ENCODE measurements around the gene SNED1. TPM values are rescaled to one million over a fixed set of nuclear protein-coding genes. Genes with fewer than 3 reads are reported as not detected.

SNED1 gene
- polyA plus RNA-seq, 3 donors: 0.02 to 3.4 (median 0.12) TPM

- no peak overlapping the region for H3K4me3 ChIP-seq (replicated peaks in 1 of 3; ENCODE audit: low read depth in 2 of 3, low read length in 3 of 3)
- WGBS (ENCODE audit: insufficient coverage): 86% methylated on average over 7 of the region's 12 CpGs
- TF ChIP-seq, protein P1, sequence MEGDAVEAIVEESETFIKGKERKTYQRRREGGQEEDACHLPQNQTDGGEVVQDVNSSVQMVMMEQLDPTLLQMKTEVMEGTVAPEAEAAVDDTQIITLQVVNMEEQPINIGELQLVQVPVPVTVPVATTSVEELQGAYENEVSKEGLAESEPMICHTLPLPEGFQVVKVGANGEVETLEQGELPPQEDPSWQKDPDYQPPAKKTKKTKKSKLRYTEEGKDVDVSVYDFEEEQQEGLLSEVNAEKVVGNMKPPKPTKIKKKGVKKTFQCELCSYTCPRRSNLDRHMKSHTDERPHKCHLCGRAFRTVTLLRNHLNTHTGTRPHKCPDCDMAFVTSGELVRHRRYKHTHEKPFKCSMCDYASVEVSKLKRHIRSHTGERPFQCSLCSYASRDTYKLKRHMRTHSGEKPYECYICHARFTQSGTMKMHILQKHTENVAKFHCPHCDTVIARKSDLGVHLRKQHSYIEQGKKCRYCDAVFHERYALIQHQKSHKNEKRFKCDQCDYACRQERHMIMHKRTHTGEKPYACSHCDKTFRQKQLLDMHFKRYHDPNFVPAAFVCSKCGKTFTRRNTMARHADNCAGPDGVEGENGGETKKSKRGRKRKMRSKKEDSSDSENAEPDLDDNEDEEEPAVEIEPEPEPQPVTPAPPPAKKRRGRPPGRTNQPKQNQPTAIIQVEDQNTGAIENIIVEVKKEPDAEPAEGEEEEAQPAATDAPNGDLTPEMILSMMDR (IDR thresholded peaks at IDR 0.05): no peak
- H3K27me3 ChIP-seq (ENCODE audit: control insufficient read depth in 2 of 2, insufficient read depth in 2 of 2, low read length in 2 of 2): no peaks in the 10 kb centered on the region
- DNase-seq: no peak
- H3K27me3 Mint-ChIP-seq (ENCODE audit: low read depth in 3 of 3): no peaks in the 10 kb centered on the region
- no peaks in the 10 kb centered on the region for H3K9me3 Mint-ChIP-seq
- no peaks in the 10 kb centered on the region for H4K20me1 ChIP-seq (ENCODE audit: insufficient read depth, low read length)
- H3K36me3 ChIP-seq (replicated peaks in 1 of 2; ENCODE audit: control insufficient read depth in 1 of 2, insufficient read depth in 2 of 2, low read length in 2 of 2): no peaks in the 10 kb centered on the region
- no peaks in the 10 kb centered on the region for H3K9me3 ChIP-seq (replicated peaks in 1 of 2; ENCODE audit: control insufficient read depth in 1 of 2, insufficient read depth in 1 of 2, low read length in 2 of 2)
- peaks cover 25% of the 10 kb centered on the region for H3K4me1 Mint-ChIP-seq
- H3K4me3 Mint-ChIP-seq: no peak overlapping the region
- no peak overlapping the region for H3K27ac Mint-ChIP-seq
- H3K4me1 ChIP-seq (ENCODE audit: control insufficient read depth in 1 of 2, insufficient read depth in 2 of 2, low read length in 2 of 2): peaks cover 71 to 72% of the 10 kb centered on the region in 2 donors
- H3K9ac ChIP-seq (ENCODE audit: insufficient read depth, low read length, poor library complexity, severe bottlenecking): no peak overlapping the region
- H3K27ac ChIP-seq (ENCODE audit: low read depth in 1 of 2, low read length in 2 of 2): no peak overlapping the region
- no peak overlapping the region for H2AFZ ChIP-seq (ENCODE audit: insufficient read depth, low read depth, low read length, poor library complexity, severe bottlenecking)
- no peaks in the 10 kb centered on the region for H3K36me3 Mint-ChIP-seq
- no peaks in the 10 kb centered on the region for H3K79me2 ChIP-seq (ENCODE audit: insufficient read depth, low read length)
- intact Hi-C loops (cut with micrococcal nuclease): no loop called here
- no peak overlapping the region for H3K4me2 ChIP-seq (replicated peaks; ENCODE audit: extremely low read depth, low read length, poor library complexity, severe bottlenecking)
Observed at GRCh38 chr2:240961910-240962299, 36.5 kb upstream of the SNED1 start.

DNA sequence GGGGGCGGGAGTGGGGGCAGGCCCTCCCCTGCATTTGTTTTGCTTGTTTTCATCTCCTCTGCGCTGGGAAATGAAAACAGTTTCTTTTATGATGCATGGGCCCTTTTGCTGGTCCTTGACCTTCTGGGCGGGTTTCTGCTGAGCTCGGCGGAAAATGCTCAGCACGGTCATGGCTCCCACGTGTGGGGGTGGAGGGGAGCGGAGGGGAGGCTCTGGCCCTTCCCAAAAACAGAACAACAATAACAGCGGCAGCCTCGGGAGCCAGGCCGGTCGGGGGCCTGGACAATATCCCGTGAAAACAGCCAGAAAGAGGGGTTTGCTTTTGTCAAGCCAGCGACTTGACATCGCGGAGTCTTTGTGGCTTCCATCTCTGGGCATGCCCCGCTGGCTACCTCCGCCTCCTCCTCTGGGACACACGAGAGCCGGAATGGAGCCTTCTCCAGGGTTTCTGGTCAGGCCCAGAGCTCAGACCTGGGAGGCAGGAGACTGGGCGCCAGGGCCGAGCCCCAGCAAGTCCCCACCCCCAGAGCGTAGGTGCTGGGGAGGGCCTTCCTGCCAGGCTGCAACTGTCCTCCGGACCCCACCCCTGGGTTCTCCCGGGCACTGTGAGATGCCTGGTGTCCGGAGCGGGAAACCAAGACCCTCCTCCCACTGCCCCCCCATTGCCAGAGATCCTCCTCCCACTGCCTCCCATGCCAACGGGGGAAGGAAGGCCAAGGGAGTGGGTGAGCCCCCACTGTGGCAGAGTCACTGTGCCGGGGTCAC lies 35.9 kb upstream of the SNED1 start:
- no peak overlapping the region for H3K4me3 Mint-ChIP-seq
- no peaks in the 10 kb centered on the region for H3K9me3 ChIP-seq (replicated peaks in 1 of 2; ENCODE audit: control insufficient read depth in 1 of 2, insufficient read depth in 1 of 2, low read length in 2 of 2)
- peaks cover 25% of the 10 kb centered on the region for H3K4me1 Mint-ChIP-seq
- intact Hi-C loops (cut with micrococcal nuclease): no loop called here
- H3K36me3 Mint-ChIP-seq: no peaks in the 10 kb centered on the region
- no peak overlapping the region for H2AFZ ChIP-seq (ENCODE audit: insufficient read depth, low read depth, low read length, poor library complexity, severe bottlenecking)
- no peaks in the 10 kb centered on the region for H3K9me3 Mint-ChIP-seq
- TF ChIP-seq, protein P1 (IDR thresholded peaks at IDR 0.05): no peak
- 89% methylated on average over 18 of the region's 29 CpGs for WGBS (ENCODE audit: insufficient coverage)
- H3K27ac ChIP-seq (ENCODE audit: low read depth in 1 of 2, low read length in 2 of 2): peak overlapping the region; percentile 20 to 31
- no peaks in the 10 kb centered on the region for H3K27me3 Mint-ChIP-seq (ENCODE audit: low read depth in 3 of 3)
- H3K4me2 ChIP-seq (replicated peaks; ENCODE audit: extremely low read depth, low read length, poor library complexity, severe bottlenecking): no peak overlapping the region
- peaks cover 71 to 72% of the 10 kb centered on the region in 2 donors for H3K4me1 ChIP-seq (ENCODE audit: control insufficient read depth in 1 of 2, insufficient read depth in 2 of 2, low read length in 2 of 2)
- H3K36me3 ChIP-seq (replicated peaks in 1 of 2; ENCODE audit: control insufficient read depth in 1 of 2, insufficient read depth in 2 of 2, low read length in 2 of 2): no peaks in the 10 kb centered on the region
- DNase-seq: no peak
- no peaks in the 10 kb centered on the region for H4K20me1 ChIP-seq (ENCODE audit: insufficient read depth, low read length)
- H3K4me3 ChIP-seq (replicated peaks in 1 of 3; ENCODE audit: low read depth in 2 of 3, low read length in 3 of 3): no peak overlapping the region
- H3K79me2 ChIP-seq (ENCODE audit: insufficient read depth, low read length): no peaks in the 10 kb centered on the region
- no peaks in the 10 kb centered on the region for H3K27me3 ChIP-seq (ENCODE audit: control insufficient read depth in 2 of 2, insufficient read depth in 2 of 2, low read length in 2 of 2)
- no peak overlapping the region for H3K9ac ChIP-seq (ENCODE audit: insufficient read depth, low read length, poor library complexity, severe bottlenecking)
- H3K27ac Mint-ChIP-seq: peak overlapping the region in 3 of 7 donors; percentile 40 to 79 (median 40)

Data from CD14-positive monocyte (primary cell).